Measurements from ENCODE around the gene SCAPER. TPM values are rescaled to one million over a fixed set of nuclear protein-coding genes. Genes with fewer than 3 reads are reported as not detected.

The SCAPER gene, protein sequence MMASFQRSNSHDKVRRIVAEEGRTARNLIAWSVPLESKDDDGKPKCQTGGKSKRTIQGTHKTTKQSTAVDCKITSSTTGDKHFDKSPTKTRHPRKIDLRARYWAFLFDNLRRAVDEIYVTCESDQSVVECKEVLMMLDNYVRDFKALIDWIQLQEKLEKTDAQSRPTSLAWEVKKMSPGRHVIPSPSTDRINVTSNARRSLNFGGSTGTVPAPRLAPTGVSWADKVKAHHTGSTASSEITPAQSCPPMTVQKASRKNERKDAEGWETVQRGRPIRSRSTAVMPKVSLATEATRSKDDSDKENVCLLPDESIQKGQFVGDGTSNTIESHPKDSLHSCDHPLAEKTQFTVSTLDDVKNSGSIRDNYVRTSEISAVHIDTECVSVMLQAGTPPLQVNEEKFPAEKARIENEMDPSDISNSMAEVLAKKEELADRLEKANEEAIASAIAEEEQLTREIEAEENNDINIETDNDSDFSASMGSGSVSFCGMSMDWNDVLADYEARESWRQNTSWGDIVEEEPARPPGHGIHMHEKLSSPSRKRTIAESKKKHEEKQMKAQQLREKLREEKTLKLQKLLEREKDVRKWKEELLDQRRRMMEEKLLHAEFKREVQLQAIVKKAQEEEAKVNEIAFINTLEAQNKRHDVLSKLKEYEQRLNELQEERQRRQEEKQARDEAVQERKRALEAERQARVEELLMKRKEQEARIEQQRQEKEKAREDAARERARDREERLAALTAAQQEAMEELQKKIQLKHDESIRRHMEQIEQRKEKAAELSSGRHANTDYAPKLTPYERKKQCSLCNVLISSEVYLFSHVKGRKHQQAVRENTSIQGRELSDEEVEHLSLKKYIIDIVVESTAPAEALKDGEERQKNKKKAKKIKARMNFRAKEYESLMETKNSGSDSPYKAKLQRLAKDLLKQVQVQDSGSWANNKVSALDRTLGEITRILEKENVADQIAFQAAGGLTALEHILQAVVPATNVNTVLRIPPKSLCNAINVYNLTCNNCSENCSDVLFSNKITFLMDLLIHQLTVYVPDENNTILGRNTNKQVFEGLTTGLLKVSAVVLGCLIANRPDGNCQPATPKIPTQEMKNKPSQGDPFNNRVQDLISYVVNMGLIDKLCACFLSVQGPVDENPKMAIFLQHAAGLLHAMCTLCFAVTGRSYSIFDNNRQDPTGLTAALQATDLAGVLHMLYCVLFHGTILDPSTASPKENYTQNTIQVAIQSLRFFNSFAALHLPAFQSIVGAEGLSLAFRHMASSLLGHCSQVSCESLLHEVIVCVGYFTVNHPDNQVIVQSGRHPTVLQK (N-terminal part only)
- 56.9 TPM for total RNA-seq

GRCh38 chr15:76905013-76905839, at the start of gene SCAPER:
TSS of gene SCAPER (minus strand) at chr15:76905340. CDS start at chr15:76883817, 21,523 bp downstream.
- H3K27ac ChIP-seq (ENCODE audit: low read depth, low read length), result peak within 1 kb of the TSS; percentile 98
- peaks cover 18 to 27% (median 23%) of the 10 kb centered on the region in 3 donors for H3K4me1 ChIP-seq (ENCODE audit: control insufficient read depth in 3 of 3, insufficient read depth in 3 of 3, low read length in 3 of 3)
- peak within 1 kb of the TSS; percentile 81 to 95 (median 90) for H3K4me3 ChIP-seq (ENCODE audit: low read length in 3 of 3)
- H3K9me3 ChIP-seq (ENCODE audit: control insufficient read depth in 3 of 3, low read length in 3 of 3), result no peaks in the 10 kb centered on the region
- H3K36me3 ChIP-seq (ENCODE audit: control insufficient read depth in 3 of 3, insufficient read depth in 3 of 3, low read length in 3 of 3), result no peaks in the 10 kb centered on the region
- no peaks in the 10 kb centered on the region for H3K27me3 ChIP-seq (ENCODE audit: control insufficient read depth in 3 of 3, insufficient read depth in 3 of 3, low read length in 3 of 3)
- peak within 1 kb of the TSS; percentile 89 to 94 (median 90) for H3K9ac ChIP-seq (ENCODE audit: low read depth in 1 of 3, low read length in 3 of 3)

GRCh38 chr15:76954744-76955143, 49.6 kb upstream of the SCAPER start:
- no peaks in the 10 kb centered on the region for H3K27me3 ChIP-seq (ENCODE audit: control insufficient read depth in 3 of 3, insufficient read depth in 3 of 3, low read length in 3 of 3)
- H3K4me1 ChIP-seq (ENCODE audit: control insufficient read depth in 3 of 3, insufficient read depth in 3 of 3, low read length in 3 of 3), result no peaks in the 10 kb centered on the region
- no peak overlapping the region for H3K27ac ChIP-seq (ENCODE audit: low read depth, low read length)
- peaks cover 3 to 6% (median 6%) of the 10 kb centered on the region in 3 donors for H3K36me3 ChIP-seq (ENCODE audit: control insufficient read depth in 3 of 3, insufficient read depth in 3 of 3, low read length in 3 of 3)
- H3K9ac ChIP-seq (ENCODE audit: low read depth in 1 of 3, low read length in 3 of 3), result no peak overlapping the region
- no peaks in the 10 kb centered on the region for H3K9me3 ChIP-seq (ENCODE audit: control insufficient read depth in 3 of 3, low read length in 3 of 3)
- H3K4me3 ChIP-seq (ENCODE audit: low read length in 3 of 3), result no peak overlapping the region

DNA sequence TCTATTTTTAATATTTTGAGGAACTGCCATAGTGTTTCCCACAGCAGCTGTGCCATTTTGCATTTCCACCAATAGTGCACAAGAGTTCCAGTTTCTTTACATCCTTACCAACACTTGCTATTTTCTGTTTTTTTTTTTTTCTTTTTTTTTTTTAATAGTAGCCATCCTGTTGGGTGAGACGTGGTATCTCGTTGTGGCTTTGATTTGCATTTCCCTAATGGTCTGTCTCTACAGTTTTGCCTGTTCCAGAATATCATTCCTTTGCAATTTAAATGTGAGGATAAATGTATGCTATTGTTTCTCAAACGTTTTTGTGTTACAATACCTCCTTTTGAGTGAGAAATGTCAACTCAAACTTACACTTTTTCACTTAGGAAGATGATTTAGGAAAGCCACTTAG, 48.8 kb upstream of the SCAPER start:
- H3K9ac ChIP-seq (ENCODE audit: low read depth in 1 of 3, low read length in 3 of 3), result no peak overlapping the region
- no peak overlapping the region for H3K4me3 ChIP-seq (ENCODE audit: low read length in 3 of 3)
- peaks cover 5 to 8% (median 6%) of the 10 kb centered on the region in 3 donors for H3K36me3 ChIP-seq (ENCODE audit: control insufficient read depth in 3 of 3, insufficient read depth in 3 of 3, low read length in 3 of 3)
- H3K27me3 ChIP-seq (ENCODE audit: control insufficient read depth in 3 of 3, insufficient read depth in 3 of 3, low read length in 3 of 3), result no peaks in the 10 kb centered on the region
- H3K27ac ChIP-seq (ENCODE audit: low read depth, low read length), result no peak overlapping the region
- no peaks in the 10 kb centered on the region for H3K4me1 ChIP-seq (ENCODE audit: control insufficient read depth in 3 of 3, insufficient read depth in 3 of 3, low read length in 3 of 3)
- no peaks in the 10 kb centered on the region for H3K9me3 ChIP-seq (ENCODE audit: control insufficient read depth in 3 of 3, low read length in 3 of 3)

DNA sequence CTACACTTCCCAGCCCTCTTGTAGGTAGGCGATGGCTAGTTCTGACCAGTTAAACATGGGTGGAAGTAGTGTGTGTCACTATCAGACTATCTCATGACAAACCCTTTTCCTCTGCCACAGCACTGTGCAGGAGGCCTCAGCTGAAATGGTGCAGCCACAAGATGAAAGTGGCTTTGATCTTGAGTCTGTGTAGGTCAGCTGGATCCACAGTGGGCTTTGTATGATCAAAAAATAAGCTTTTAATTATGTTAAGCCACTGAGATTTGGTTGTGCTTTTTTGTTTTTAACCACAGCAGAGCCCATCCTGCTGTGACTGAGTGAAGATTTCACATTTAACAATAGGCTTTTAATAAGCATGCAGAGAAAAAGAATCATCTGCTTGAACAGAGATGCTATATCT, 46.1 kb upstream of the SCAPER start:
- H3K4me3 ChIP-seq (ENCODE audit: low read length in 3 of 3), result no peak overlapping the region
- no peaks in the 10 kb centered on the region for H3K4me1 ChIP-seq (ENCODE audit: control insufficient read depth in 3 of 3, insufficient read depth in 3 of 3, low read length in 3 of 3)
- no peaks in the 10 kb centered on the region for H3K27me3 ChIP-seq (ENCODE audit: control insufficient read depth in 3 of 3, insufficient read depth in 3 of 3, low read length in 3 of 3)
- no peaks in the 10 kb centered on the region for H3K9me3 ChIP-seq (ENCODE audit: control insufficient read depth in 3 of 3, low read length in 3 of 3)
- H3K36me3 ChIP-seq (ENCODE audit: control insufficient read depth in 3 of 3, insufficient read depth in 3 of 3, low read length in 3 of 3), result peaks cover 9 to 16% (median 13%) of the 10 kb centered on the region in 3 donors
- no peak overlapping the region for H3K9ac ChIP-seq (ENCODE audit: low read depth in 1 of 3, low read length in 3 of 3)
- H3K27ac ChIP-seq (ENCODE audit: low read depth, low read length), result no peak overlapping the region

DNA sequence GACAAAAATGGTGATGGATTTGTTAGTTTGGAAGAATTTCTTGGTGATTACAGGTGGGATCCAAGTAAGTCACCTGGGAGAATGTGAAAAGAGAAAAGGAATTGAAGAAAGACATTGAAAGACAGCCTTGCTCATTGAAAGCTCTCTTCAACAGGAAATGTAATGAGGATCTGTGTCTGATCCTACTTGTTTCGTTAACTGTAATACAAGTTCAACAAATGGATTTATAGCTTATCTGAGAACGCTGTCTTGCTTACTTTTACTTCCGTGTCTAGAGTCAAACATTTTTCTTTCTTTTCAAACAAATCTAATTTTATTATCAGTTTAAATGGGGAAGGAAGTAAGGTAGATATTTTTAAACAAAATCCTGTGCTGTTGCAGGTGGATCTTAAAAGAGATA, 42.3 kb upstream of the SCAPER start:
- no peak overlapping the region for H3K4me3 ChIP-seq (ENCODE audit: low read length in 3 of 3)
- peaks cover 13 to 24% (median 22%) of the 10 kb centered on the region in 3 donors for H3K36me3 ChIP-seq (ENCODE audit: control insufficient read depth in 3 of 3, insufficient read depth in 3 of 3, low read length in 3 of 3)
- H3K27ac ChIP-seq (ENCODE audit: low read depth, low read length), result no peak overlapping the region

GRCh38 chr15:76945494-76946093, 40.5 kb upstream of the SCAPER start:
- H3K4me3 ChIP-seq (ENCODE audit: low read length in 3 of 3), result no peak overlapping the region
- peaks cover 7 to 21% (median 17%) of the 10 kb centered on the region in 3 donors for H3K36me3 ChIP-seq (ENCODE audit: control insufficient read depth in 3 of 3, insufficient read depth in 3 of 3, low read length in 3 of 3)
- H3K4me1 ChIP-seq (ENCODE audit: control insufficient read depth in 3 of 3, insufficient read depth in 3 of 3, low read length in 3 of 3), result no peaks in the 10 kb centered on the region
- H3K9ac ChIP-seq (ENCODE audit: low read depth in 1 of 3, low read length in 3 of 3), result no peak overlapping the region
- H3K27me3 ChIP-seq (ENCODE audit: control insufficient read depth in 3 of 3, insufficient read depth in 3 of 3, low read length in 3 of 3), result no peaks in the 10 kb centered on the region
- H3K9me3 ChIP-seq (ENCODE audit: control insufficient read depth in 3 of 3, low read length in 3 of 3), result no peaks in the 10 kb centered on the region
- H3K27ac ChIP-seq (ENCODE audit: low read depth, low read length), result no peak overlapping the region

More for the DNA sequence above, 42.3 kb upstream of the SCAPER start:
- Histone ChIP-seq H3K9me3 (ENCODE audit: control insufficient read depth in 3 of 3, low read length in 3 of 3) (no peaks in the 10 kb centered on the region), H3K9ac (ENCODE audit: low read depth in 1 of 3, low read length in 3 of 3) (no peak overlapping the region), H3K27me3 (ENCODE audit: control insufficient read depth in 3 of 3, insufficient read depth in 3 of 3, low read length in 3 of 3) (no peaks in the 10 kb centered on the region), H3K4me1 (ENCODE audit: control insufficient read depth in 3 of 3, insufficient read depth in 3 of 3, low read length in 3 of 3) (no peaks in the 10 kb centered on the region)

GRCh38 chr15:76942331-76942730, 37.2 kb upstream of the SCAPER start:
- no peaks in the 10 kb centered on the region for H3K27me3 ChIP-seq (ENCODE audit: control insufficient read depth in 3 of 3, insufficient read depth in 3 of 3, low read length in 3 of 3)
- peaks cover 7 to 12% (median 8%) of the 10 kb centered on the region in 3 donors for H3K36me3 ChIP-seq (ENCODE audit: control insufficient read depth in 3 of 3, insufficient read depth in 3 of 3, low read length in 3 of 3)
- no peak overlapping the region for H3K27ac ChIP-seq (ENCODE audit: low read depth, low read length)
- no peaks in the 10 kb centered on the region for H3K9me3 ChIP-seq (ENCODE audit: control insufficient read depth in 3 of 3, low read length in 3 of 3)
- H3K4me1 ChIP-seq (ENCODE audit: control insufficient read depth in 3 of 3, insufficient read depth in 3 of 3, low read length in 3 of 3), result no peaks in the 10 kb centered on the region
- no peak overlapping the region for H3K9ac ChIP-seq (ENCODE audit: low read depth in 1 of 3, low read length in 3 of 3)
- H3K4me3 ChIP-seq (ENCODE audit: low read length in 3 of 3), result no peak overlapping the region

DNA sequence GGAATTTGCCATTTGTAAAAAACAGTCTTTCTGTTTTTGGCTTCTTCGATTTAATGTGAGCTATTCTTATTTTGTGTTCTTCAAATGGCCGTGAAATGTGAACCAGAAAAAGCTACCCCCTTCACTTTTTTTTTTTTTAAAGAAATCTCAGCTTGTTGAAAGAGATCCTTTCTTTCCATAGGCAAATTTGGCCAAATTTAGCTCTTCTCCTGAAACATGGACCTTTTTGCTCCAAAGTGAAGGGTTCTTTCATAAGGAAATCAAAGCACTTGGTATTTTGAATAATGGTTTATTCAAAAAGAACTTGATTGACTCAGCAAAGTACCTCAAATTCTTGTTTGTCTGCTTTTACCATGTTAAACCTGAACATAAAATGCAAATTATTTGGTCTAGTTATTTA, 36.5 kb upstream of the SCAPER start:
- Histone ChIP-seq H3K4me1 (ENCODE audit: control insufficient read depth in 3 of 3, insufficient read depth in 3 of 3, low read length in 3 of 3) (no peaks in the 10 kb centered on the region), H3K9me3 (ENCODE audit: control insufficient read depth in 3 of 3, low read length in 3 of 3) (no peaks in the 10 kb centered on the region), H3K27ac (ENCODE audit: low read depth, low read length) (no peak overlapping the region), H3K4me3 (ENCODE audit: low read length in 3 of 3) (no peak overlapping the region), H3K9ac (ENCODE audit: low read depth in 1 of 3, low read length in 3 of 3) (no peak overlapping the region), H3K27me3 (ENCODE audit: control insufficient read depth in 3 of 3, insufficient read depth in 3 of 3, low read length in 3 of 3) (no peaks in the 10 kb centered on the region), H3K36me3 (ENCODE audit: control insufficient read depth in 3 of 3, insufficient read depth in 3 of 3, low read length in 3 of 3) (peaks cover 7 to 16% (median 9%) of the 10 kb centered on the region in 3 donors)
